NCI-H69 (cell line): ENCODE results near the gene ACADSB.
A peak's percentile ranks its signal among the peaks of the same experiment; 100 is the strongest.

Source experiments
- DNase-seq: peaks from one replicate; lab custom pipeline; 2025; lab: John Stamatoyannopoulos, UW

Gene ACADSB

DNA sequence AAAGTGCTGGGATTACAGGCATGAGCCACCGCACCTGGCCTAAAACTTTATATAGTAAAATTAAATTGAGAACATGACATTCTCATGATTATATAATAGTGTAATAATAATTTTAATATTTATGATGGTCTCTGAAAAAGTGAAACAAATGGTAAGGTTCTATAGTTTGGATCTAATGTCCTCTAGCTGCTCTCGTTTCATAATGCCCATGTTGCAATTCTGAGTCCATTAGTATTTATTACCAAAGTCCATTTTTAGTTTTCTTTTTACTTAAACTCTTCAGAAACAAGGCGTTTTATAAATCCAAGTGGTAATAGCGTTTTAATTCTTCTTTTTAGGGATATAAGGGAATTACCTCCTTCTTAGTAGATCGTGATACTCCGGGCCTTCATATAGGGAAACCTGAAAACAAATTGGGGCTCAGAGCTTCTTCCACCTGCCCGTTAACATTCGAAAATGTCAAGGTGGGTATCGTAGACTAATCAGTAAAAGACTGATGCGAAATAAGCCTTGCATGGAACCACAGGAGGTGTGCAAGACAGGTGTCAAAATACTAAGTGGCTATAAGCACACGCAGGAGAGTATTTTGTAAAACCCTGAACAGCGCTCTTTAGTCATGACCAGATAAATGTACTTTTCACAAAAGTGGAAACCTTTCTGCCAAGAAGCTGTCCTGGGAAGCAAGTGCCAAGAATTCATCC lies 34.1 kb downstream of the ACADSB start:
- no peak for DNase-seq

DNA sequence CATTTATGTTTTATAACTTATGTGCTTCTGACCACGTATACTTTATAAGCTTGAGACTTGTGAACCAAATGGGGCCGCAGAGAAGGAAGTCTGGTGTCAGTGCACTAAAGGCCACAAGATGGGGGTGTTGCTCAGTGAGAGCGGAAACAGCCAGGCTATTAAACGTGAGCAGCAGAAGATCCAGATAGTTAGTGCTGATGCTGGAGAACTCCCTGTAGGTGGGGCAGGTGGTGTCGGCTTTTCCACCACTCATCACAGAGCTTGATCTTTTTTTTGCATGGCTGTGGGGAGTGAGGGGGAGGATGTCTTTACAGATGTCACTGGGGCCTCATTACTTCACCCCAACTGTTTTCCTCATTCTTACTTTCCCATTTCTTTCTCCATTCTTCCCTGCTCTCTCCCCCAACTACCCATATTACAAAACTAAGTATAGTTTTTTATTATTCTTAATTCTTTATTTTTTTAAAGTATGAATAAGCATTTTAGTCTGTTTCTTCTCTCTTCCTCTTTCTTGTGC lies 34.7 kb downstream of the ACADSB start:
- peak; percentile 75 for DNase-seq

DNA sequence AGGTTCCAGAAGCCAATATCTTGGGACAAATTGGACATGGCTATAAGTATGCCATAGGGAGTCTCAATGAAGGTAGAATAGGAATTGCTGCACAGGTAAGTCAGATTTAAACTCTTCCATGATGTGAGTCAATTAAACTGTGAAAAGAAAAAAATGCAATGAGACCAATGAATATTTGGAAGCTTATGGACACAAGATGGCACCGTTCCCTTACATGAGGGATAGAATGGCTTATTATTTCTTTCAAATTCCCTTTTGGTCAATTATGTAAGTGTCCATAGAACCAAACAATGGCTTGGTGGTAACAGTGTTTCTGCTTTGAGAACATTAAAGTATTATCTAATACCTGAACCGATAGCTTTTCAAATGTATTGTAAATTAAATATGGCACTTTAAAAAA lies 35.6 kb downstream of the ACADSB start:
- peak; percentile 49 for DNase-seq

DNA sequence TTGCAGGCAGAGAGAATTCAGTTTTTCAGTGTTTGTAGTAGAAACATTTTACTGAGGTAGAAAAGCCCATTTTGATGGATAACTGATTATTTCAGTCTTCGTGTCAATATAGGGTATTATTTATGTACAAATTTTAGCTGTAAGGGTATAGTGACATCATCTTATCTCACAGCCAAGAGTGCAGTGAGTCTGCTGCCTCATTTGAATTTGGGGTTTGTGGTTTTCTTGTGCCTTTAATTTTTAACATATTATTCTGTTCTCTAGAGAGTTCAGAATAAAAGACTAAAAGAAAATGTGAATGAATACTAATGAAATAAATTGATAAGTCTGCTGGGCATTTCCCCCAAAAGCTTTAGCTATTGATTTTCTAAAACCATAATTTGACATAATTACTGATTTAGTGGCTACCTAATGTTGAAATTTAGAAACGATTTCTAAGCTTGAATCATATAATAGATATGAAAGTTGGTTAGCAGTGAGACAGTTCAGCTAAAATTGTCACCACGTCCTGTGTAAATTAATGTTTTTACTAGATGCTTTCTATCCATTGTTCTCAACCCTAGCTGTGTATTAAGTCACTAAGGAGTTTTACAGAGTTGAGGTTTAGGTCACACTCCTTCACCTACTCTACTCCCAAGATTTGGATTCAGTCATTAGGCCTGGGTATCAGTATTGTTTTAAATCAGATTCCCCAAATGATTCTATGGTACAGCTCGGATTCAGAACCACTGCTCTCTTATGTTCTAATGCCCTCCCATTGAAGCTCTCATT lies 37.3 kb downstream of the ACADSB start:
- no peak for DNase-seq

DNA sequence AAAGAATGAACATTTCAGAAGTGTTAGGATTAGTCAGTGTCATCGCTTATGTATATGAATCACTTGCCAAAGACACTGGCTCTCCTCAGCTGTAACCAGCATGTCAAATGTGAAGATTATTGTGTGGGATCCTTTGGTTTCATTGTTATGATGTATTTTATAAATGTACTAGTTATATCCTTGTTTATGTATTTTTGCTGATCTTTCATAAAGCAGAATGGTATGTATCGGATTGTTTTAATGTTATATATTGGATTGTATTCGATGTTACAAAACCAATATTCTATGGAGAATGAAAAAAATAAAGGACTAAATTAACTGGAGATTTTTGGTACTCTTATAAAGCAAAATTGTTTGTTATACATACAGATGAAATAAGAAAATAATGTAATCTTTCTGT lies 49.2 kb downstream of the ACADSB start:
- DNase-seq: no peak

DNA sequence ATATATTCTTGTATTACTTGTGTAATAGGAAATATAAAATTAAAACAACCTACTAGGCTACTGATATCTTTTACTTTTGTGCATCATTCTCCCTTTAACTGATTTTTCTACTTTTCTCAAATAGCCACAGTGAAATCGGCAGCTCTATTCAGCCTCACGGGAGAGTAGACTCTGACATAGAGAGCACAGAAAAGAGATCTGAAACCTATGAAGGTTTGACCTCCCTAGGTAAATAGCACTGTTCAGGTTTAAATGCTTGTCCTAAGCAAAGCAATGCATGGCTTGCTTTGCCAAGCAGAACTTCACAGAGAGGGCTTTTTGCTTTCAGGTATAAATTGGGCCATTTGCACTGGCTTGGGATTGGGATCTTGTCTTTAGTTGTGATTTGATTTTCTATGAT lies 53.1 kb downstream of the ACADSB start:
- DNase-seq: no peak

DNA sequence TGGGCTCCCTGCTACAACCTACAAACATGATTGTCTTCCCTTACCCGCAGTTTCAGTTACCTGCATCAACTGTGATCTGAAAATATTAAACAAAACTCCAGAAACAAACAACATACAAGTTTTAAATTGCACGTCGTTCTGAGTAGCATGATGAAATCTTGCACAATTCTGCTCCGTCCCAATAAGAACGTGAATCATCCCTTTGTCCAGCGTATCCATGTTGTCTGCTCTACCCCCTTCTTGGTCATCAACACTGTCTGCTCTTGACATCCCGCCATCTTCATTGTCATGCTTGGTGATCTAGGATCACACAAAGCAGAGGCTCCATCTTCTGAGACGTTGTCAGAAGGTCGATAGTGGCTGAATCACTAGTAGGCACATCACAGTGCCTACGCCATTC lies 53.9 kb downstream of the ACADSB start:
- DNase-seq: no peak

DNA sequence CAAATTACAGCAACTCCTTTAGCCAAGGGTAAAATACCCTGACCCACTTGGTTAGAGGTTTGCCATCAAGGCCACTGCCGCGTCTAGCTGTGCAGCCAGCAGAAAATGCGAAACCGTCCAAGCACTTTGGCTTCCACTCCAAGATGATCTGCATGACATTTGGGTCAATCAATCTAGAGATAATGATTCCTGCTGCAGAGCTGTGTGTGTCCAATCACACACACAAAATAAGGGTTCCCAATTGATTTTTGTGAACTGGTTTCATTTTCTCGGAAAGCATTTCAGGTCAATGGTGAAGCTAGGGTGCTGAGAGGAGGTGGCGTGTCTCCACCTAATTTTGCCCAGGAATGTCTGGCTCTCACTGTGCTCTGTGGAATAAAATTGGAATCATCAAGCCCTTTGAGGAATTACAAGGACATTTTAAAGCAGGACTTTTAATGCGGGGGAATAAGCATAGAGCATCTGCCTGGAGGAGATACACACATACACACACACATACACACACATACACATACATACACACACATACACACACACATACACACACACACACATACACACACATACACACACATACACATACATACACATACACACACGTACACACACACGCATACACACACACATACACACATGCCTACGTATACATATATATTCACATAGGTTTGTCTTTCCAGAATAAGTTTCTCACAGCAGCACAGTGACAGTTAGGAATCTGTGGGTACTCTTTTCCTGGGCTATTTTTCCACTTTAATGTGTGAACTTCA lies 59.5 kb downstream of the ACADSB start:
- DNase-seq: no peak

DNA sequence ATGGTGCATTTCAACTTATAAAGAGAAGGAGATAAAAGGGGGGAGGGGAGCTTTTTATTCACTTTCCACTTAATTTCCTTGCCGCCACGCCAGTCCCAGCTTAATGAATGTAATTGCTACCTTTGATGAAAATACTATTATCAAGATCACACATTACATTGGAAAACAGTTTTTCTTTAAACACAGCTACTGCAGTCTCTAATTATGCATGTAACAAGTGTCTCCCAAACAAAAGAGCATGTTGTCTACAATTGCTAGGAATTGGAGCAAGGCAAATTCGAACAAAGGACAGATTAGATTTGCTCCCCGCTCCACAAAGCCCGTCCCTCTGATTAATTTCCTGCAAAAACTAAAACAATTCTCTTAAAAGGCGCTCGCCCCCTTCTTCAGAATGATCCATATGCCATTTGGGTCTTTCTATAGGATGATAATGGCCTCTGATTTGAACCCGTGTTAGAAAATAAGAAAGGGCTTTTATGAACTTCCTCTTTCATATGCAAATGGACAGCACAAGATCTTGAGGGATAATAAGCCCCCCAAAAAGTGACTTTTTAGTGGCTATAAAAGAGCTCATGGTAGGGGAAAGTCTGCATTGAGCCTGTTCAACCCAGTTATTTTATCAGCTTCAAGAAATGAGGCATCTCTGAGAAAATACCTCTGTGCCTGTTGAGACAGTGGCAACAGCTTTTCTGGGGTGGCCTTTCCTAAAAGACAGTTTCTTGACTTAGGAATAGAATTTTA lies 60.6 kb downstream of the ACADSB start:
- DNase-seq: peak; percentile 92

DNA sequence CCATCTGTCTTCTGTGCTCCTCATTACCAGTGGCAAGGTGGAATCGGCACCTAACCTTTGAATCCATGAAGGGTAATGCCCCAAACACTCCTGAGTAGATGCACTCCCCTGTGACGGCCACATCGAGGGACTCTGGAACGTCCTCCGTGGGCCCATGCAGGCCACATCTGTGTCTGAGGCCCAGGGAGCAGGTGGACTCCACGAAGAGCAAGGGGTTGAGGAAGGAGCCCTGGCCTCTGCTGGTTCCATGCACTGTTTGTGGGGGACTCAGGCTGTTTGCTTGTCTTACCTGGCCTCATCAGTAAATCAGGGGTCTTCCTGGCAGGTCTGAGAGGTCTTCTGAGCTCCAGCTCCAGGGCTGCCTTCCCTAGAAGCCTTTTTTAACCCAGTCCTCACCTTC lies 64.4 kb downstream of the ACADSB start:
- no peak for DNase-seq

DNA sequence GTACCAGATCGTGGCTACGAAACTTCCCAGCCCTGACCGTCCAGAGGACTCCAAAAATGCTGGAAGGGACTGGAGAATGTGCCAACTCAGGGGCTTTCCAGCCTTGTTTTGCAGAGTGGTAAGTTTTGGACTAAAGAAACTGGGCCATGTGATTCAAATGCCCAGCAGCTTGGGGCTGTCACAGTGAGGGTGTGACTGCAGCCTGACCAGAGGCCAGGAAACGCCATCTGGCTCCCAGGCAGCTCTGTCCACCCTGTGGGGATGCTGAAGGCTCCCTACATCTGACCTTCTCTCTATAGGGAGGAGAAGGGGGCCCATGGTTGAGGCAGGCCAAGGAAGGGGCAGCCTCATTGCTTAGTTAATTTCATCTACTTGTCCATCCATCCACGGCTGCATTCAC lies 65.4 kb downstream of the ACADSB start:
- DNase-seq: no peak

DNA sequence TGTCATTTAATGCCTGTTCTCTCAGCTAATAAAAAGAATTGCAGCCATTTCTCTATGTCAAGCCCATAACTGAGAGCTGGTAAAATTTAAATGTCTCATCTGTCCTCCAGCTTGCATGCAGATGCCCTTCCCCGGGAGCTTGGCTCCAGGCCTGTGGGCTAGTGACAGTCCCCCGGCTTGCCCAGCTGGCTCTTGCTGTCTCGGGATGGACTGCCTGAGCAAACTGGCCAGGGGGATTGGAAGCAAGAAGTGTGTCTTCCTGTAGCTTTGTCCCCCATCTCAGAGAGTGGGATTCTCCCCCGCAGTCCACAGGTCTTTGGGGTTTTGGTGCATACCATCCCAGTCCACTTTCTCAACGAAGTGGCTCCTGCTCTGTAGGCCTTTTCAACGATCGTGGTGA lies 73.1 kb downstream of the ACADSB start:
- no peak for DNase-seq

DNA sequence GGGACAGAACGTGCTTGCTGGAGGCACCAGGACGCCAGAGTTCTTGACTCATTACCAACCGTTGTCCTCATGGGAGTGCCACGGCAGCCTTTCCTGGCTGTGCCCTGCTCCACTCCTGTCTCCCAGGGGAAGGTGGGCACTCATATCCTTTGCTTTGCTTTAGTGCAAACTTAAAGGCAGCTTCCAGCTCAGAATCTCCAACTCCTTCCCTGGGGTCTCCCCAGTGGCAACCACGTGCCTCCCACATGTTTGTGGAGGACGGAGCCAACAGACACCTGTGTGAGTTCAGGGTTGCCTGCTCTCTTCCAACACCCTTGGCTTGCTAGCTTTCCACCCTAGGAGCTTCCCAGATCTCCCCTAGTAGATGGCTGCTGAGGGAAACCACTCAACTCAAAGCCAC lies 75.0 kb downstream of the ACADSB start:
- no peak for DNase-seq

DNA sequence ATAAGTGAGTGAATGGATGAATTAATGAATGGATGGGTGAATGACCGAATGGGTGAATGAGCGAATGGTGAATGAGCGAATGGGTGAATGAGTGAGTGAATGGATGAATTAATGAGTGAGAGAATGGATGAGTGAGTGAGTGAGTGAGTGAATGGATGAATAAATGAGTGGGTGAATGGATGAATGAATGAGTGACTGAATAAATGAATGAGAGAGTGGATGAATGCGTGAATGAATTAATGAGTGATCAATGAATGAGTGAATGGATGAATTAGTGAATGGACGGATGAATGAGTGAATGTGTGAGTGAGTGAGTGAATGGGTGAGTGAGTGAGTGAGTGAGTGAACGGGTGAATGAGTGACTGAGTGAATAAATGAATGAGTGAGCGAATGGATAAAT lies 77.5 kb downstream of the ACADSB start:
- no peak for DNase-seq

DNA sequence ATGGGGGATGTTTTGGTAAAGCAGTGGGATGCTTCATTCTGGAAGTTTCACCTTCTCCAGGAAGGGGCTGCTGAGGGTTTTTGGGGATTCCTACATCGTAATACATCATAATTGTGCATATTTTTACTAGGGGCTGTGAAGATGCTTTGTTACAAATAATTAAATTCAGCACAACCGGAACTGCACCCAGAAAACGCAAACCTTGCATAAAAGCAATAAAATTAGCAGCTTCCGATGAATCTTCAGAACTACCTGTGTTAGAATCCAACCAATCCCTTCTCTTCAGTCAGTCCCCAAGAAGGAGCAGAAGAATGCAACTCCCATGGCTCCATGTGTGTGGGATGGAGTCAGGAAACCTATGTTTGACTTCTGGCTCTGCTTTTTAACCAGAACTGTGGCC lies 78.5 kb downstream of the ACADSB start:
- DNase-seq: no peak

DNA sequence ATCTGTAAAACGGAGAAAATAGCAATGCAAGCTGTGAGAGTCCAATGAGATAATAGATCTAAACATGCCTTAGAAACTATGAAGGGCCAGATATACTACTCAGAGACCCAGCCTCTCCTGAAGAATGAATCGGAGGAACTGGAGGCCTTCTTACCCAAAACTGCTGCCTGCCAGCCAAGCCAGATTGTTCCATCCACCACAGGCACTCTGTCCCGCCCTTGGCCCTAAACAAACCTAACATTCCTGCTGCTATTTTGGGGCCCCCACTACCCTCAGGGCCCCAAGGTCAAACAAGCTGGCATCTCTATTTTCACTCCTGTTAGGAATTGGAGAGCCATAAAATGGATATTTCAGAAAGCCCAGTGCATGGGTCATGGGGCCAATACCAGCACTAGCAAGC lies 79.0 kb downstream of the ACADSB start:
- no peak for DNase-seq

DNA sequence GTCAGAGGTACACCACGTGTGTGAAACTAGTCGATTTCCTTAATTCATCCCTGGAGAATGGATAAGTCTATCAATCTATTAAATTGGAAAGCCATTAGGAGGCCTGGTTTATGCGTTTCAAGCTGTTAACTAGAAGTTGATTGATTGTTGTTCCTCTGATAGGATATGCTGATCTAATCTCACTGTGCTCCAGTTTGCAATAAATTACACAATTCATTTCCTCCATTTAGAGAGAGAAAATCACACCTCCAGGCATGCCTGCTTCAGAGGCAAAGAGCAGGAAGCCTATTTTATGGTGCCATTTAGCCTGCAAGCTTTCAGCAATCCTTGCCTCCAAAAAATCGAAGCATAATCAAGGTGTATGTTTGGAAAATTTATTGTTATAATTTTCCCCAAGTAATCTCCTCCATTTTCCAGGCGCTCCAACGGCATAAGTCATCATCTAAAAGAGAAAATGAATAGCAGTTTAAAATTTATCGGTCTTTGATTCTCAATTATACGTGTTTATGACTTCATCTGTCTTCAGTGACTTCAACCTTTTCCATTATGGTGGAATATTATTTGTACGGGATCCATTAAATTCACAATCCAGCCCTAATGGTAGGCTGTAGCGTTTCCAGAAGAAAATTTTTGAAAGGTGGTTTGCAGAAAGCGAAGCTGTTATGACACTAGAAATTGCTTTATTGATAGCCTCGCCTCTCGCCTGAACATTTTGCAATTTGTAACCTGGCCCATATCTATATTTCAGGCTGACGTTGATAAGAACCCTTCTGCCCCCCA lies 84.0 kb downstream of the ACADSB start:
- DNase-seq: no peak

DNA sequence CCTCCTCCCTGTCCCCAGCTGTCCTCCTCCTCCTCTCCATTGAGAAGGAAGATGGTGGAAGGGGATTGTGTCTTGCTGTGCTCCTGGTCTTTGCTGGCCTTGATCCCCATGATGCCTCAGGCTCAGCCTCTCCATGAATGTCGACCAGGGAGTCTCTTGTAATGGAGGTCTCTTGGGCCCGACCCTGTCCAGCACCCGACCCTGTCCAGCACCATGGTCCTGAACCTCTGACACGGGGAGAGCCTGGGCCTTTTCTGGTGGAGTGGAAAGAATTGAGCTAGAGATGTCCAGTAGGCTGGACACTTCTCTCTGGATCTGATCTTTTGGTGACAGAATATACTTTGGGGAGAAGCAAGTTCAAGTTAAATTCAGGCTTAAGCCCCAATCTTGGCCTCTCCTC lies 84.7 kb downstream of the ACADSB start:
- DNase-seq: no peak

DNA sequence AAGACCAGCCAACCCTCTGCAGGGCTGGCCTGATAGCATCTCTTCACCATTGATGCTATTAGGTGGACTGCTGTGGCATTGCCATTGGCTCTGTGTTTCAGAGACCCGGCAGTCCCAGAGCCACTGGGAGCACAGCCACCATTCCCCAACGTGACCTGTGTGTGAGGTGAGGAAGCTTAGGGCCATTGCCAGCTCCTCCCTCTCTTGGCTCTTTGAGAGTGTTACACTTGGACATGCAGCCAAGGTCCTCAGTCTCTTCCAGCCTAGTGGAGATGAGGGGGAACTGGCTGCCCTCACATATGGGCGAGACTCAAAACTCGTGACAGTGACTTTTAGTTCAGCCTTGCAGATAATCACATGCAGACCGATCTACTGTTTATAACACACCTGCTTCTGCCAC lies 87.6 kb downstream of the ACADSB start:
- DNase-seq: no peak

DNA sequence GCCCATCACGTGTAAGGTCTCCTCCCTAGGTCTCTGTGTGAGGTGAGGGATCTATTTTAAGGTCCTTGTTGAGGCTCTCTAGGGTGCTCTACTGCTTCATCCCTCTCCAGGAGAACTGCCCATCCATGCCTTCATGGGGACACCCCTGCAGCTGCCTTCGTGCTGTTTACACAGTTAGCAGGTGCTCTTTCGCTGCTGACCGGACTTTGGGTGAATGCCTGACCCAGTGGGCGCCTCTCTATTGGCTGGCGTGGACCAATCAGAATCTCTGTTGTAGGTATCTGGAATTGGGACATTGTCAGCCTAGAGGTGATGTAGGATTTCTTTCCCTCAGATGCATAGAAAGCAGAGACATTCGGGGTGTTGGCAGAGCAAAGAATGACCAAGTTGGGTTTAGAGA lies 88.2 kb downstream of the ACADSB start:
- DNase-seq: peak; percentile 9

DNA sequence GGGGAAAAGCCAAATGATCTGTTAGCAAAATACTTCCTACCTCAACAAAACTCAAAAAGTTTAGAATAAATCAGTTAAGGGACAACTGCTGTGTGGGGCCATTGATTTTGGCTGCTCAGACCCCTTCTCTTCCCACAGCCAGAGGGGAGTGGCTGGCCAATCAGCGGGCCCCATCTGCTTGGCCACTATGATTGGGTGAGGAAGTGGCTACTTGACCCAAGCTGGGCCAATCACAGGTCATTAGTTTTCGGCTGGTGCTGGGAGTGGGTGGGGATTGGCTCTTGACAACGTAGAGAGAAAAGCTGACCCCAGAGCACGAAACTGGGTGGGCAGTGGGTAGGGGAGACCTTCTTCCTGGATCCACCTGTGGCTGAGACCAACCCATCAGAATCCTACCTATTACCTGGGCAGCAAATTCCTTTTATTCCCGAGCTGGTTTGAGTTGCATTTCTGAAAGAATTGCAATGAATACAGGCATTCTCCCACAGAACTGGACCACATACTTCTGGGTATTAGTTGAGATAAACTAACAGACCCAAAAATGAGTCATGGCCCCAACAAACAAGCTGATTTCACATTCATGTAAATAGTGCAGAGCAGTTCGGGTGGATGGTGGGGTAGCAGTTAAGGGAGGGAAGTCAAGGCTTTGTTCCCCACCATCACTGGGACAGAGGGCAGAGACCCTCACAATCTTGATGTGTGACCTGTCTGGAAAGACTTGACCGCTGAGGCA lies 91.4 kb downstream of the ACADSB start:
- no peak for DNase-seq
